Smooth muscle cell (in vitro differentiated cells): ENCODE measurements around the gene PRRX1. TPM values are rescaled to one million over a fixed set of nuclear protein-coding genes. Genes with fewer than 3 reads are reported as not detected.

Source experiments
- DNase-seq: peaks from one replicate; lab custom pipeline; 2025; ENCODE audit not compliant: unreplicated experiment; lab: John Stamatoyannopoulos, UW
- H2AFZ ChIP-seq: fragments of 200-600 bp; sonication (generic); 2 replicates; pipeline ENCODE4 v1.6.0; 2016; ENCODE audit warnings: antibody characterized with exemption, low read depth, mild to moderate bottlenecking
- H3F3A ChIP-seq: fragments of 200-600 bp; sonication (generic); 2 replicates; pipeline ENCODE4 v1.6.0; 2017; ENCODE audit warnings: antibody characterized with exemption, low read depth
- H3K27ac ChIP-seq: fragments of 200-600 bp; sonication (generic); 2 replicates; pipeline ENCODE4 v1.5.1; 2016; ENCODE audit warnings: low read depth, mild to moderate bottlenecking
- H3K27me3 ChIP-seq: fragments of 200-600 bp; sonication (generic); 2 replicates; pipeline ENCODE4 v1.6.1; 2016; ENCODE audit warnings: low read depth, mild to moderate bottlenecking
- H3K36me3 ChIP-seq: fragments of 200-600 bp; sonication (generic); 2 replicates; pipeline ENCODE4 v1.5.1; 2016; ENCODE audit warnings: low read depth
- H3K4me1 ChIP-seq: fragments of 200-600 bp; sonication (generic); 2 replicates; pipeline ENCODE4 v1.5.1; 2016; ENCODE audit warnings: low read depth
- H3K4me2 ChIP-seq: fragments of 200-600 bp; sonication (generic); 2 replicates; pipeline ENCODE4 v1.6.0; 2016; ENCODE audit warnings: mild to moderate bottlenecking
- H3K4me3 ChIP-seq: fragments of 200-600 bp; sonication (generic); 2 replicates; pipeline ENCODE4 v1.5.1; 2016; ENCODE audit warnings: mild to moderate bottlenecking
- H3K79me2 ChIP-seq: fragments of 200-600 bp; sonication (generic); 2 replicates; pipeline ENCODE4 v1.6.0; 2016; ENCODE audit warnings: low read depth, mild to moderate bottlenecking
- H3K9ac ChIP-seq: fragments of 200-600 bp; sonication (generic); 2 replicates; pipeline ENCODE4 v1.6.0; 2016; ENCODE audit warnings: low read depth
- H3K9me3 ChIP-seq: fragments of 200-600 bp; sonication (generic); replicated peaks from 2 replicates; pipeline ENCODE4 v1.5.1; 2016; ENCODE audit warnings: low read depth
- H4K20me1 ChIP-seq: fragments of 200-600 bp; sonication (generic); 2 replicates; pipeline ENCODE4 v1.6.0; 2016; ENCODE audit warnings: low read depth
- CTCF ChIP-seq: fragments of 200-600 bp; sonication (generic); IDR thresholded peaks from 2 replicates; pipeline ENCODE4 v1.5.1; 2017; ENCODE audit warnings: borderline replicate concordance, mild to moderate bottlenecking, antibody characterized with exemption; ENCODE audit not compliant: insufficient read depth, poor library complexity, severe bottlenecking
- WGBS: methylation state at CpG from one replicate; pipeline ENCODE4 v1.1.7; 2016; ENCODE audit warnings: low lambda C conversion rate; 5-methylcytosine and 5-hydroxymethylcytosine counted together
- polyA plus RNA-seq: library from polyadenylated mRNA; unstranded; fragments of >200 nt; fragmentation: Nextera tagmentation; extraction: Ambion mirVana; gene quantifications from 2 replicates; pipeline ENCODE4 v1.2.1, GENCODE V29; 2016
- total RNA-seq: library from RNA; depleted of rRNA; stranded (reverse); fragments of >200 nt; gene quantifications from 2 replicates; pipeline ENCODE4 v1.2.3, GENCODE V29; 2014

PRRX1 gene
- total and polyA plus RNA-seq, 2 experiments from 2014 or later, result 31.9 to 59.6 TPM

GRCh38 chr1:170676628-170677027, 12.7 kb downstream of the PRRX1 start:
- H3K27ac ChIP-seq, result peak overlapping the region; percentile 47
- H3F3A ChIP-seq, result no peaks in the 10 kb centered on the region
- H3K9ac ChIP-seq, result no peak overlapping the region
- H3K4me2 ChIP-seq, result peak overlapping the region; percentile 54
- H3K9me3 ChIP-seq, result no peaks in the 10 kb centered on the region
- no peak for TF ChIP-seq CTCF
- peaks cover 96% of the 10 kb centered on the region for H3K79me2 ChIP-seq
- DNase-seq, result no peak
- no peak overlapping the region for H3K4me3 ChIP-seq
- H3K27me3 ChIP-seq, result peaks cover 4% of the 10 kb centered on the region
- peaks cover 3% of the 10 kb centered on the region for H3K4me1 ChIP-seq
- peaks cover 23% of the 10 kb centered on the region for H4K20me1 ChIP-seq
- H2AFZ ChIP-seq, result no peak overlapping the region
- H3K36me3 ChIP-seq, result no peaks in the 10 kb centered on the region

- H3K27ac ChIP-seq, result peak overlapping the region; percentile 17
- no peaks in the 10 kb centered on the region for H3K9me3 ChIP-seq
- peaks cover 3% of the 10 kb centered on the region for H3K4me1 ChIP-seq
- H3F3A ChIP-seq, result no peaks in the 10 kb centered on the region
- no peaks in the 10 kb centered on the region for H3K36me3 ChIP-seq
- H3K4me3 ChIP-seq, result no peak overlapping the region
- no peak for TF ChIP-seq CTCF
- 66% methylated on average over 3 of the region's 3 CpGs for WGBS
- H3K9ac ChIP-seq, result no peak overlapping the region
- H3K4me2 ChIP-seq, result no peak overlapping the region
- no peak overlapping the region for H2AFZ ChIP-seq
- DNase-seq, result no peak
- H4K20me1 ChIP-seq, result peaks cover 23% of the 10 kb centered on the region
- H3K79me2 ChIP-seq, result peaks cover 96% of the 10 kb centered on the region
- peaks cover 4% of the 10 kb centered on the region for H3K27me3 ChIP-seq
Observed at GRCh38 chr1:170678027-170678600, 14.2 kb downstream of the PRRX1 start.

GRCh38 chr1:170680428-170680827, 16.5 kb downstream of the PRRX1 start:
- no peaks in the 10 kb centered on the region for H3K4me1 ChIP-seq

More at GRCh38 chr1:170680428-170680827, 16.5 kb downstream of the PRRX1 start:
- no peak for DNase-seq
- no peak for TF ChIP-seq CTCF
- Histone ChIP-seq H3K4me3 (no peak overlapping the region), H4K20me1 (peaks cover 18% of the 10 kb centered on the region), H3K9ac (no peak overlapping the region), H3K36me3 (no peaks in the 10 kb centered on the region), H3K27ac (peak overlapping the region; percentile 29), H3K9me3 (no peaks in the 10 kb centered on the region), H3K27me3 (no peaks in the 10 kb centered on the region), H3F3A (no peaks in the 10 kb centered on the region), H2AFZ (no peak overlapping the region), H3K79me2 (peaks cover 86% of the 10 kb centered on the region), H3K4me2 (no peak overlapping the region)
- WGBS, result 56% methylated on average over 3 of the region's 3 CpGs
